NCI-H774 (cell line): ENCODE measurements around the gene NOC4L.
A peak's percentile ranks its signal among the peaks of the same experiment; 100 is the strongest.
"Not testable (repeated sequence)": the region's sequence is repeated elsewhere in the genome, so short reads cannot be mapped to it uniquely, and the experiment has no call there.

Experiments used
- DNase-seq: peaks from one replicate; lab custom pipeline; 2025; lab: John Stamatoyannopoulos, UW

The NOC4L gene

DNA sequence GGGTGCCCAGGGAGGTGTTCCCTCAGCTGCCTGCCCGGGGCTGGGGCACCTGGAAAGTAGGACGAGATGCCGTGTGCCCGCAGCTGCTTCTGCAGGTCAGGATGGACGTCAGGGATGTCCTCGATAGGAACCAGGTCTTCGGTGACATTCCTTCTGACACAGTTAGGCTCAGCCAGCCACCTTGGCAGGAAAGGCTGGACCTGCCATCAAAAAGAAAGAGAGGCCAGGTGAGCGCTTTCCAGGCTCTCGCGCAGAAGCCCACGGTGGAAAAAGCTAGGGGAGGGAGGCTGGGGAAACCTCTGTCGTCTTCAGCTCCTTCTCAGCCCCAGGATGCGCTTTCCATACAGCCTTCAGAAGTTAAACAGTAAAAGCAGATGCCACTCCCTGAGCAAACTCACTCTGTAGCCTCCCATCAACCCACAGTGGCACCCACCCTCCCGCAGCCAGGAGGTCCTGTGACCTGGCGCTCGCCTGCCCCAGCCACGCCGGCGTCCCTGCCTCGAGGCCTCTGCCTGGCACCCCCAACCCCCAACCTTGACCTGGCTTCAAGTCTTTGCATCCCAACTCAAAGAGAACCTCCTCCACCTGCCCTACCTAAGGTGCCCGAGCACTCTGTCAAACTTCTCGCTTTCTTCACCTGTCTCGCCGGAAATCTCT is 1.4 kb upstream of the NOC4L start:
- DNase-seq = no peak

DNA sequence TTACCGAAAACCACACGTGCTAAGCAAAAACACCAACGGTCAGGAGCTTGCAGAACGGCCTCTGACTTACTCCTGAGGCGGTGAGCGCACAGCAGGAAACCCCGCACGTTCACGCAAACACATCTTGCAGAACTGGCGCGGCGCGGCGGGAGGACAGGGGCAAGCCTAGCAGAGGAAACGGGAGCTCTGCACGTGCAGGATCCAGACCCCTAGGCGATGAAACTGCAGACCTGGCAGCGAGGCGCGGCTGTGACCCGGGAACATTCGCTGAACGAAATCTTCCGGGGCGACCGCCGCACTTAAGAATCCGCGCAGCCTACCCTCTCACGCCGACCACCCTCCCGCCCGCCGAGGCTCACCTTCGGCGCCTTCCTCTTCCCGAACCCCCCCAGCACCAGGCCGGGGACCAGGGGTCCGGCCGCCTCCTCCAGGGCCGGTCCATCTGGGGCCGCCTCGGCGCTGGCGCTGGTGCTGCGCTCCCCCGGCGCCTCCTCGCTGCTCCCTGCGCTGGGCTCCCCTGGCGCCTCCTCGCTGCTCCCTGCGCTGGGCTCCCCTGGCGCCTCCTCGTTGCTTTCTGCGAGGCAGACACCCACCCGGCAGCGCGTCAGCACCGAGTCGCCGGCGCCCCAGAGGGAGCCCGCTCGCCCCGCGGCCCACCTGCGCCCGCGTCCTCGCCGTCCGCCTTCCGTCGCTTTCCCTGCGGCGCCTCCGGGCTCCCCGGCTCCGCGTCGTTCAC is 753 bp upstream of the NOC4L start:
- no peak for DNase-seq

DNA sequence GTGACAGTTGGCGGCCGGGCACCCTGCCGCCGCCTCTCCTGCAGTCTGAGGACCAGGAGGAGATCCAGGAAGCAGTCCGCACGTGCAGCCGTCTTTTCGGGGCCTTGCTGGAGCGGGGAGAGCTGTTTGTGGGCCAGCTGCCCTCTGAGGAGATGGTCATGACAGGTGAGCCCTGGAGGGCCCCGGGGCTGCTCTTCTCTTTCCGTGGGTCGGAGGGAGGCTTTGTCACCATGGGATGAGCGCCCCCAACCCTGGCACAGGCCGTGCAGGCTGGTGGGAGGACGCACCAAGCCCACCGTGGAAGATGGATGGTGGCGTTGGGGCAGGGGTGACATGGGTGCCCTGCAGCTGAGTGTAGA is 532 bp downstream of the NOC4L start:
- no peak for DNase-seq

DNA sequence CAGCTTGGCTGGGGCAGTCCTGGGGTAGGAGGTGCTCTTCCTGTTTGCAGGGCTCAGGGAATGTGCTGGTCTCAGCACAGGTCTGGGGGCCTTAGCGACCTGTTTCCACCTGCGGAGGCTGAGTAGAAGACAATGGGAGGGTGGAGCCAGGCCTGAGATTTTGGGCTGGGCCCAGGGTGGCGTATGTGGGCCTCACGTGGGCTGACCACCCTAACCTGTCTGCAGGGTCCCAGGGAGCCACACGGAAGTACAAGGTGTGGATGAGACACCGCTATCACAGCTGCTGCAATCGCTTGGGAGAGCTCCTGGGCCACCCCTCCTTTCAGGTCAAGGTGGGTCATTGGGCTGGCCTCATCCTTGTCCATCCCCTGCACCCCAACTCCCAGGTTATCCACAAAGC is 1.1 kb downstream of the NOC4L start:
- DNase-seq = no peak

DNA sequence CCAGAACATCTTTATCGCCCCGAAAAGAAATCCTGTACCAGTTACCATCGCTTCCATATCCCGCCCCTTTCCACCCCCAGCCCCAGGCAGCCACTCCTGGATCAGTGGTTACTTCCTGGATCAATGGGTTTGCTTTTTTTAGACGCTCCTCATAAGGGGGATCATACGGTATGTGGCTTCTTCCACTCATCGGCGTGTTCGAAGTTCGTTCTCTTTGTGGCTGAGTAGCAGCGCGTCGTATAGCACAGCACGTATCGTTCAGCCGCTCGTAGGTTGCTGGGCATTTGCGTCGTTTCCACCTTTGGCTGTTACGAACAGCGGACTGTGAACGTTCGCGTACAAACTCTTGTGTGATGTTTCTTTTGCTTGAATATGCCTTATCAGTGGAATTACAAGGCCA is 1.8 kb downstream of the NOC4L start:
- DNase-seq = no peak

GRCh38 chr12:132146772-132147422 is 2.6 kb downstream of the NOC4L start:
- DNase-seq = no peak

DNA sequence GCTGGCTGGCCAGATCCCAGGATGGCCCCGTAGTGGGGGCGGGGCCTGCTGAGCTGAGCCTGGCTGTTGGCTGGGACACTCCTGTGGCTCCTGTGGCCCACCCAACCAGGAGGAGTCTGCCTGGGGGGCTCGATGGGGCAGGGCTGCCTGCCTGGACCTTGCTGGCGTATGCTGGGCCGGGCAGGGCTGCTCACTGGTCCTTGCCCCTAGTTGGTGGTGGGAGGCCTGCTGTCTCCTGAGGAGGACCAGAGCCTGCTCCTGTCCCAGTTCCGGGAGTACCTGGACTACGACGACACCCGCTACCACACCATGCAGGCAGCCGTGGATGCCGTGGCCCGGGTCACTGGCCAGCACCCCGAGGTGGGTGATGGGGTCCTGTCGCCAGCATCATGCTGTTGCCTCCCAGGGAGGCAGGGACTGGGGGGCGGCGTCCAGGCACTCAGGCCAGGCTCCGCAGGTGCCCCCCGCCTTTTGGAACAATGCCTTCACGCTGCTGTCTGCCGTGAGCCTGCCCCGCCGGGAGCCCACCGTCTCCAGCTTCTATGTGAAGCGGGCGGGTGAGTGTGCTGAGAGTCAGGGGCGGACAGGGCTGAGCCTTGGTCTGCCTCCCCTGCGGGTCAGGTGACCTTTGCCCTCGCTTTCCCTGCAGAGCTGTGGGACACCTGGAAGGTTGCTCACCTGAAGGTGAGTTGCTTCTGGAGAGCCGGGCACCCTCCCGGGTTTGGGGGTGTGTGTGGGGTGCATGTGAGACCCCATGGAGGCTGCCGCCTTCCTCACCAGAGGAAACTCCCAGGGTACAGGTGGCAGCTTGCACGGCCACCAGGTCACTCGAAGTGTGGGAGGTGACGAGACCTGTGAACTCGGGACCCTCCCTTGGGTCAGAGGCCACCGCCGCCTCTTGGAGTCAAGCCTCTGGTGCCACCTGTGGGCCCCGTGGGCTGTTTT is 3.4 kb downstream of the NOC4L start:
- DNase-seq = no peak

- DNase-seq = no peak
Measured at GRCh38 chr12:132148368-132149045, 4.2 kb downstream of the NOC4L start.

DNA sequence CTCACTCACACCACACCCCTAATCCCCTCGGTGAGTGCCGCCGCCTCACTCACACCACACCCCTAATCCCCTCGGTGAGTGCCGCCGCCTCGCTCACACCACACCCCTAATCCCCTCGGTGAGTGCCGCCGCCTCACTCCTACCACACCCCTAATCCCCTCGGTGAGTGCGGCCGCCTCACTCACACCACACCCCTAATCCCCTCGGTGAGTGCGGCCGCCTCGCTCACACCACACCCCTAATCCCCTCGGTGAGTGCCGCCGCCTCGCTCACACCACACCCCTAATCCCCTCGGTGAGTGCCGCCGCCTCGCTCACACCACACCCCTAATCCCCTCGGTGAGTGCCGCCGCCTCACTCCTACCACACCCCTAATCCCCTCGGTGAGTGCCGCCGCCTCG is 5.3 kb downstream of the NOC4L start:
- not testable (repeated sequence) for DNase-seq

GRCh38 chr12:132150780-132151144 is 6.5 kb downstream of the NOC4L start:
- no peak for DNase-seq

DNA sequence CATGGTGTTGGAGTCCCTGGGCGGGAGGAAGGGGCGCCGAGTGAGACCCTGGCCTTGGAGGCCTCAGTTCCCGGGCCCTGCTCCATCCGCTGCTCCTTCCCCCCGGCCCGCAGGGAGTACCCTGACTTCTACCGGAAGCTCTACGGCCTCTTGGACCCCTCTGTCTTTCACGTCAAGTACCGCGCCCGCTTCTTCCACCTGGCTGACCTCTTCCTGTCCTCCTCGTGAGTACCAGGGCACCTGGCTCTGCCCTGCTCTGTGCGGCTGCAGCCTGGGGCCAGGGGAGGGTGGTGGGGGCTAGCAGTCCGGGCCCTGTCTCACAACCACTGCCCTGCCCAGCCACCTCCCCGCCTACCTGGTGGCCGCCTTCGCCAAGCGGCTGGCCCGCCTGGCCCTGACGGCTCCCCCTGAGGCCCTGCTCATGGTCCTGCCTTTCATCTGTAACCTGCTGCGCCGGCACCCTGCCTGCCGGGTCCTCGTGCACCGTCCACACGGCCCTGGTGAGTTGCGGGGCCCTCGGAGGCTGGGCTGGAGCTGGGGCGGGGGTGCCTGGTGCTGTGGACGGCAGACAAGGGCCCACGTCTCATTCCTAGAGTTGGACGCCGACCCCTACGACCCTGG is 7.0 kb downstream of the NOC4L start:
- no peak for DNase-seq

- DNase-seq = no peak
Measured at GRCh38 chr12:132151766-132152410, 7.6 kb downstream of the NOC4L start.

- no peak for DNase-seq
Measured at GRCh38 chr12:132152411-132152821, 8.2 kb downstream of the NOC4L start.

- DNase-seq = no peak
Measured at GRCh38 chr12:132152953-132153352, 8.7 kb downstream of the NOC4L start.

DNA sequence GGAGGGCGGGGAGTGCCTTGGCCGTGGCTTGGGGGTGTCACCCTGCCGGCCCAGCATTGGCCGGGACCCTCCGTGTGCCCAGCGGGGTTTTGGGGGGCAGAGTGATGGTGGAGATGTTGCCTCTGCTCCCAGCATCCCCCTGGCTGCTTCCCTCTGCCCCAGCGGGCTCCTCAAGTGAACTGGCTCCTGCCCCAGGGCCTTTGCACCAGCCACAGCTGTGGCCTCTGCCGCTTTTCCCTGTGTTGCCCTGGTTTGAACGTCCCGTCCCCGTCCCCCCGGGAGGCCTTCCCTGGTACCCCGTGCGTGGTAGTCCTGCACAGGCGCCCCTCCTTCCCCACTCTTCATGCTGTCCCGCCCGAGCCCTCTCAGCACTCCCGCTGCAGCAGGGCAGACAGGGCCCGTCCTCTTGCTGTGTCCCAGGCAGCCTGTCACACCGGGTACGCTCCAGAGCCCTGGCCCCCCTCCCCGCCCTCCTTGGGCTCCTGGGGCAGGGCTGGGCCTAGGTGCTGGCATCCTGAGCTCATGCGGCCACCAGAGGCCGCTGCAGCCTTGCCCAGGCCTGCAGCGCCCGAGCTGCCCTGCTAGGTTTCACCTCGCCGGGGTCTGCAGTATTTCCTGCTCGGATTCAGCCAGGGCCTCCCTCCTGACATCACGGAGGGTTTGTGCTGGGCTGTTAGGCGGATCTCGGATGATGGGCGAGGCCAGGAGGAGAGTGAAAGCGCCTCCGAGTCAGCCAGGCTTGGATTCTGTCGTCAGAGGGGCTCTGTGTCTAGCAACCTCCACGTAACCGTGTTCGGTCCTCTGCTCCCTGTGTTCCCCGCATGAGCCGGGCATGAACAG is 9.5 kb downstream of the NOC4L start:
- peak; percentile 78 for DNase-seq

DNA sequence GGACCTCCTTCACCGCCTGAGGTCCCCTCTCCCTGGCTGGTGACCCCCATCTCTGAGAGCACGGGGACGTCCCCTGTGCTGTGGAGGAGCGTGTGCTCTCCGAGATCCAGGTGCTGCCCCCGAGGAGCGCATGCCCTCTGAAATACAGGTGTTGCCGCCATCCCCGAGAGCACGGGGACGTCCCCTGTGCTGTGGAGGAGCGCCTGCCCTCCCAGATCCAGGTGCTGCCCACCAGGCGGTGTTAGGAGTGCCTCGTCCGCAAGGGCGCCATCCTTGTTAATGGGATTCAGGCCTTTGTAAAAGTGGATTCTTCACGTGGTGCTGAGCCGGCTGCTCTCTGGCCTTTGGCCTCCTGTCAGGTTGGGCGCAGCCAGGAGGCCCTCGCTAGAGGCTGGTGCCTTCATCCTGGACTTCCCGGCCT is 10.1 kb downstream of the NOC4L start:
- DNase-seq = no peak

- DNase-seq = no peak
Measured at GRCh38 chr12:132154941-132155770, 10.9 kb downstream of the NOC4L start.

- no peak for DNase-seq
Measured at GRCh38 chr12:132155771-132156572, 11.7 kb downstream of the NOC4L start.
